ENCODE results near the gene PUM2. TPM values are rescaled to one million over a fixed set of nuclear protein-coding genes. Genes with fewer than 3 reads are reported as not detected.
"Not testable (repeated sequence)": the region's sequence is repeated elsewhere in the genome, so short reads cannot be mapped to it uniquely, and the experiment has no call there.

PUM2 gene
- total RNA-seq, 1 experiment from 2014 or later: 105 TPM

DNA sequence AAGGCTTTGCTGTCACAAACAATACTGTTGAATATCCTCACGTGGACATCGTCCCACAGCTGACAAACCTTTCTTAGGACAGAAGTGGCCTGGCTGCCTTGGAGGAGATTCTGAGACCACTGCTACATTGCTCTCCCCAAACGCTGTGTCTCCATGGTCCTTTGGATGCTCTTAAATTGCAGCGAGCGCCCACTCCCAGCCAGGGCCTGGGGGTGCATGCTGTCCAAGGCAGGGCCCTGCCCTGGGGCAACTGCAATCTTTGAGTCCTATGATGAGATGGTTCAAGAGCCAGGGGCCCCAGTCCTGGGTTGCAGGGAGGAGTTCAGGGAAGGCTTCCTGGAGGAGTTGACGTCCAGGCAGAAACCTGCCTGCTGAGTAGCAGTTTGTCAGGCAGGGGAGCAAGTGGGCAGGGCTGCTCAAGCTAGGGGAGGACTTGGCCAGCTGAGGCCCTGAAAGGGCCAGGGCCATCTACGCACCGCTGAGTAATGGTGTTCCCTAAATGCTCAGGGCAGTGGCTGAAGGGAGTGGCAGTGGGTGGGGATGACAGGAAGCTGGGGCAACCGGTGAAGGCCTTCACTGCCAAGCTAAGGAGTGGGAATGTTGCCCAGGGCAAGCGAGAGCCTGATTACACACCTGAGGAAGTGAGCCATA lies 114.9 kb downstream of the PUM2 start:
- ChIA-PET CTCF (interaction anchor here (2.3 kb wide), 1 partner anchor 11 kb away, joined by 8 read pairs; the partner anchor contains the start of gene SDC1), RAD21 (ENCODE audit: low non-redundant PET in 1 of 2, low total read pairs in 2 of 2, uncharacterized antibody in 2 of 2, unreplicated experiment in 2 of 2) (no interaction called here), POLR2A (no interaction called here)
- Histone ChIP-seq H3K36me3 (ENCODE audit: control insufficient read depth in 1 of 2, insufficient read depth in 2 of 2, low read length in 2 of 2) (no peaks in the 10 kb centered on the region), H3K27ac (ENCODE audit: low read depth, low read length) (no peak overlapping the region), H3K79me2 (ENCODE audit: insufficient read depth, low read length) (no peaks in the 10 kb centered on the region), H4K20me1 (ENCODE audit: insufficient read depth) (no peaks in the 10 kb centered on the region), H3K4me1 (ENCODE audit: control insufficient read depth in 1 of 2, insufficient read depth in 2 of 2, low read length in 2 of 2) (peaks cover 19 to 51% of the 10 kb centered on the region in 2 experiments), H3K4me2 (ENCODE audit: low read length) (peak overlapping the region; percentile 57), H3K9ac (ENCODE audit: low read length) (no peak overlapping the region), H3K9me2 (ENCODE audit: insufficient read depth) (no peaks in the 10 kb centered on the region), H3K27me3 (ENCODE audit: insufficient read depth, low read length) (no peaks in the 10 kb centered on the region), H3K9me3 (ENCODE audit: control insufficient read depth in 1 of 2, insufficient read depth in 1 of 2, low read depth in 1 of 2, low read length in 2 of 2) (no peaks in the 10 kb centered on the region), H2AFZ (ENCODE audit: low read depth, low read length, poor library complexity, severe bottlenecking) (no peak overlapping the region), H3K4me3 (replicated peaks in 1 of 2; ENCODE audit: low read depth in 1 of 2, low read length in 2 of 2) (no peak overlapping the region; a peak in 1 of 4 replicates)
- intact Hi-C loops (cut with micrococcal nuclease): no loop called here
- no peak for TF ChIP-seq POLR2A (IDR thresholded peaks at IDR 0.05; ENCODE audit: borderline replicate concordance, extremely low read depth, insufficient read depth, insufficient read length)
- TF ChIP-seq JUND (IDR thresholded peaks at IDR 0.05): no peak
- no peak for TF ChIP-seq SRF (IDR thresholded peaks at IDR 0.05; ENCODE audit: low read depth)
- TF ChIP-seq CEBPB (IDR thresholded peaks at IDR 0.05; ENCODE audit: low read depth): no peak
- TF ChIP-seq CBX3 (IDR thresholded peaks at IDR 0.05; ENCODE audit: low read depth): 0 out of 2 replicates have a peak, but pooled peaks have one; percentile 46
- TF ChIP-seq ZFX (IDR thresholded peaks at IDR 0.05): no peak
- TF ChIP-seq FOSL1 (IDR thresholded peaks at IDR 0.05; ENCODE audit: low read depth): no peak
- no peak for TF ChIP-seq YY1 (IDR thresholded peaks at IDR 0.05; ENCODE audit: extremely low read depth, insufficient replicate concordance, low read depth, low read length)
- TF ChIP-seq, protein P1, sequence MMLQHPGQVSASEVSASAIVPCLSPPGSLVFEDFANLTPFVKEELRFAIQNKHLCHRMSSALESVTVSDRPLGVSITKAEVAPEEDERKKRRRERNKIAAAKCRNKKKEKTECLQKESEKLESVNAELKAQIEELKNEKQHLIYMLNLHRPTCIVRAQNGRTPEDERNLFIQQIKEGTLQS (IDR thresholded peaks at IDR 0.05): no peak
- TF ChIP-seq EGR1 (IDR thresholded peaks at IDR 0.05; ENCODE audit: low read depth): no peak
- no peak for TF ChIP-seq ZNF274 (IDR thresholded peaks at IDR 0.05; ENCODE audit: low read depth, low read length)
- TF ChIP-seq SP1 (IDR thresholded peaks at IDR 0.05; ENCODE audit: low read depth): peak; percentile 47; the same call in 1 of the 2 replicates
- no peak for TF ChIP-seq TCF7L2 (IDR thresholded peaks at IDR 0.05; ENCODE audit: borderline replicate concordance, extremely low read depth, insufficient read depth, insufficient read length)
- no TSS peak for BruUV-seq (replicated peaks)
- ATAC-seq: 0 out of 2 replicates have a peak, but pooled peaks have one; percentile 4
- DNase-seq (ENCODE audit: low read depth, low spot score): no peak

DNA sequence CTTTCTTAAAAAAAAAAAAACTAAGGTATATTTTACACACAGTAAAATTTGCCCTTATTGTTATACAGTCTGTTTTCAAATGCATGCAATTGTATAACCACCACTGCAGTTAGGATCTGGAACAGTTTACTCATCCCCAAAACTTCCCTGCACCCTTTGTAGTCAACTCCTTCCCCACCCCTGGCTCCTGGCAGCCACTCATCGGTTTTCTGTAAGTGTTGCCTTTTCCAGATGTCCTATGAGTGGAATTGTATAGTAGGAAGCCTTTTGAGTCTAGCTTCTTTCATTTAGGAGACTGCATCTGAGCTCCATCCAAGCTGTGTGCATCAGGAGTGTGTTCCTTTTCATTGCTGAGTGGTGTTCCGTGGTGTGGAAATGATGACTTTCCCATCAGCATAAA lies 116.0 kb downstream of the PUM2 start:
- ATAC-seq; H3K27ac ChIP-seq (ENCODE audit: low read depth, low read length); H3K4me2 ChIP-seq (ENCODE audit: low read length); H3K79me2 ChIP-seq (ENCODE audit: insufficient read depth, low read length); H3K9me2 ChIP-seq (ENCODE audit: insufficient read depth); POLR2A ChIA-PET; H4K20me1 ChIP-seq (ENCODE audit: insufficient read depth); H3K9me3 ChIP-seq (ENCODE audit: control insufficient read depth in 1 of 2, insufficient read depth in 1 of 2, low read depth in 1 of 2, low read length in 2 of 2); DNase-seq (ENCODE audit: low read depth, low spot score); H2AFZ ChIP-seq (ENCODE audit: low read depth, low read length, poor library complexity, severe bottlenecking); H3K4me3 ChIP-seq (replicated peaks in 1 of 2; ENCODE audit: low read depth in 1 of 2, low read length in 2 of 2); H3K36me3 ChIP-seq (ENCODE audit: control insufficient read depth in 1 of 2, insufficient read depth in 2 of 2, low read length in 2 of 2); BruUV-seq (replicated peaks); H3K9ac ChIP-seq (ENCODE audit: low read length); RAD21 ChIA-PET (ENCODE audit: low non-redundant PET in 1 of 2, low total read pairs in 2 of 2, uncharacterized antibody in 2 of 2, unreplicated experiment in 2 of 2); H3K27me3 ChIP-seq (ENCODE audit: insufficient read depth, low read length): not testable (repeated sequence)
- CTCF ChIA-PET: interaction anchor here (2.3 kb wide), 1 partner anchor 10 kb away, joined by 8 read pairs; the partner anchor contains the start of gene SDC1
- H3K4me1 ChIP-seq (ENCODE audit: control insufficient read depth in 1 of 2, insufficient read depth in 2 of 2, low read length in 2 of 2): peaks cover 19 to 54% of the 10 kb centered on the region in 2 experiments
- intact Hi-C loops (cut with micrococcal nuclease): loop anchor here (5.0 kb wide), 1 partner anchor 107 kb away; no protein-coding TSS in a partner anchor

Measured in HCT116 (cell line).